Astrocyte of the cerebellum (primary cell): ENCODE measurements around the gene PKD1L1.

ENCODE experiments used
- DNase-seq: peaks from one replicate; pipeline ENCODE4 v3.0.0-alpha.2; 2011; ENCODE audit warnings: low read depth
- H3K4me3 ChIP-seq: 2 replicates; pipeline ENCODE4 v1.5.1; 2011; ENCODE audit warnings: mild to moderate bottlenecking, low read depth, low read length, moderate library complexity
- CTCF ChIP-seq: IDR thresholded peaks from 2 replicates; pipeline ENCODE4 v1.5.1; 2012; ENCODE audit warnings: low read length, low read depth, moderate library complexity, mild to moderate bottlenecking; ENCODE audit errors: missing control alignments
- in situ Hi-C: cut with HindIII; loops from 2 replicates; pipeline ENCODE4 v1.10.0; 2017; ENCODE audit warnings: low sequenced_read_pairs

The PKD1L1 gene

GRCh38 chr7:47905076-47905920 is 43.0 kb downstream of the PKD1L1 start:
- DNase-seq = peak; percentile 5
- no peak overlapping the region for H3K4me3 ChIP-seq
- in situ Hi-C loops = no loop called here
- no peak for TF ChIP-seq CTCF

GRCh38 chr7:47902013-47902412 is 46.3 kb downstream of the PKD1L1 start:
- no peak for TF ChIP-seq CTCF
- in situ Hi-C loops = no loop called here
- no peak for DNase-seq
- no peak overlapping the region for H3K4me3 ChIP-seq

- no peak for DNase-seq
- H3K4me3 ChIP-seq = no peak overlapping the region
- TF ChIP-seq CTCF = no peak
- in situ Hi-C loops = no loop called here
Measured at GRCh38 chr7:47901542-47901941, 46.7 kb downstream of the PKD1L1 start.

- in situ Hi-C loops = loop anchor here (10.0 kb wide), 1 partner anchor 57 kb away; no protein-coding TSS in a partner anchor
- no peak for TF ChIP-seq CTCF
- no peak overlapping the region for H3K4me3 ChIP-seq
- no peak for DNase-seq
Measured at GRCh38 chr7:47897831-47898230, 50.4 kb downstream of the PKD1L1 start.

- TF ChIP-seq CTCF = no peak
- no peak overlapping the region for H3K4me3 ChIP-seq
- in situ Hi-C loops = loop anchor here (10.0 kb wide), 1 partner anchor 58 kb away; no protein-coding TSS in a partner anchor
- DNase-seq = no peak
Measured at GRCh38 chr7:47896809-47897423, 51.4 kb downstream of the PKD1L1 start.

GRCh38 chr7:47895026-47895425 is 53.2 kb downstream of the PKD1L1 start:
- no peak overlapping the region for H3K4me3 ChIP-seq
- no peak for DNase-seq
- in situ Hi-C loops = loop anchor here (10.0 kb wide), 1 partner anchor 60 kb away; no protein-coding TSS in a partner anchor
- TF ChIP-seq CTCF = no peak
